Mesendoderm (in vitro differentiated cells): ENCODE data around the gene COL8A2.
A peak's percentile ranks its signal among the peaks of the same experiment; 100 is the strongest.

Source experiments
- DNase-seq: peaks from one replicate; pipeline ENCODE4 v3.0.0; 2013
- H2AK5ac ChIP-seq: 2 replicates; pipeline ENCODE4 v1.6.1; 2013; ENCODE audit warnings: low read length, inconsistent platforms
- H2BK120ac ChIP-seq: 2 replicates; pipeline ENCODE4 v1.6.1; 2013; ENCODE audit warnings: low read depth, mild to moderate bottlenecking, low read length, moderate library complexity, mixed read lengths
- H2BK15ac ChIP-seq: replicated peaks from 2 replicates; pipeline ENCODE4 v1.6.1; 2013; ENCODE audit warnings: low read depth, mild to moderate bottlenecking, moderate library complexity
- H2BK5ac ChIP-seq: 2 replicates; pipeline ENCODE4 v1.6.1; 2013; ENCODE audit warnings: low read length, inconsistent platforms
- H3K18ac ChIP-seq: 2 replicates; pipeline ENCODE4 v1.6.1; 2013; ENCODE audit warnings: mild to moderate bottlenecking, low read length, mixed read lengths
- H3K23ac ChIP-seq: one replicate; pipeline ENCODE4 v1.6.1; 2013; ENCODE audit warnings: low read length
- H3K27ac ChIP-seq: 2 replicates; pipeline ENCODE4 v1.5.1; 2013; ENCODE audit warnings: low read depth, mild to moderate bottlenecking, inconsistent platforms, low read length, moderate library complexity
- H3K27me3 ChIP-seq: 2 replicates; pipeline ENCODE4 v1.6.1; 2013; ENCODE audit warnings: low read length, control low read depth, mild to moderate bottlenecking, inconsistent platforms; ENCODE audit not compliant: insufficient read depth, poor library complexity
- H3K36me3 ChIP-seq: 2 replicates; pipeline ENCODE4 v1.6.1; 2013; ENCODE audit warnings: low read length, inconsistent platforms; ENCODE audit not compliant: control insufficient read depth, insufficient read depth
- H3K4ac ChIP-seq: one replicate; pipeline ENCODE4 v1.6.1; 2013; ENCODE audit warnings: low read depth, mild to moderate bottlenecking, low read length, moderate library complexity
- H3K4me1 ChIP-seq: 2 replicates; pipeline ENCODE4 v1.6.1; 2013; ENCODE audit warnings: low read depth, low read length, inconsistent platforms; ENCODE audit not compliant: control insufficient read depth
- H3K4me2 ChIP-seq: 2 replicates; pipeline ENCODE4 v1.6.1; 2013; ENCODE audit warnings: low read length
- H3K4me3 ChIP-seq: 2 replicates; pipeline ENCODE4 v1.5.1; 2013; ENCODE audit warnings: mild to moderate bottlenecking, low read length
- H3K56ac ChIP-seq: one replicate; pipeline ENCODE4 v1.6.1; 2013; ENCODE audit warnings: low read length
- H3K79me1 ChIP-seq: 2 replicates; pipeline ENCODE4 v1.6.1; 2013; ENCODE audit warnings: low read length, inconsistent platforms
- H3K79me2 ChIP-seq: 2 replicates; pipeline ENCODE4 v1.6.1; 2013; ENCODE audit warnings: mild to moderate bottlenecking, low read length; ENCODE audit not compliant: control insufficient read depth, insufficient read depth
- H3K9ac ChIP-seq: 2 replicates; pipeline ENCODE4 v1.6.1; 2013; ENCODE audit warnings: low read length, inconsistent platforms
- H4K5ac ChIP-seq: one replicate; pipeline ENCODE4 v1.6.1; 2013; ENCODE audit warnings: low read length
- H4K8ac ChIP-seq: one replicate; pipeline ENCODE4 v1.6.1; 2013; ENCODE audit warnings: low read depth, mild to moderate bottlenecking, control low read depth, low read length, moderate library complexity
- WGBS: extraction: QIAGEN DNeasy Blood & Tissue Kit; methylation state at CpG from one replicate; pipeline ENCODE4 v1.1.7; 2013; ENCODE audit warnings: low lambda C conversion rate, missing lambda C conversion rate; ENCODE audit not compliant: insufficient coverage; ENCODE audit errors: extremely low coverage; 5-methylcytosine and 5-hydroxymethylcytosine counted together

COL8A2 gene

GRCh38 chr1:36116901-36117300 is 8.1 kb downstream of the COL8A2 start:
- Histone ChIP-seq H2BK120ac (no peak overlapping the region), H3K4me1 (no peaks in the 10 kb centered on the region), H3K18ac (no peak overlapping the region), H4K5ac (no peak overlapping the region), H2AK5ac (no peak overlapping the region), H3K4ac (no peak overlapping the region), H2BK15ac (no peak overlapping the region), H3K36me3 (no peaks in the 10 kb centered on the region), H3K9ac (no peak overlapping the region), H3K79me2 (no peaks in the 10 kb centered on the region), H2BK5ac (no peak overlapping the region), H3K27ac (no peak overlapping the region), H3K27me3 (no peaks in the 10 kb centered on the region), H4K8ac (no peak overlapping the region), H3K56ac (peak overlapping the region; percentile 3), H3K79me1 (no peaks in the 10 kb centered on the region), H3K23ac (no peak overlapping the region), H3K4me2 (no peak overlapping the region), H3K4me3 (no peak overlapping the region)
- no CpG with 5 or more reads among the region's 5 CpGs for WGBS
- no peak for DNase-seq

- no peak overlapping the region for H2BK120ac ChIP-seq
- no peak overlapping the region for H2BK5ac ChIP-seq
- no peak for DNase-seq
- no peak overlapping the region for H3K56ac ChIP-seq
- no peak overlapping the region for H3K23ac ChIP-seq
- H3K4me3 ChIP-seq = no peak overlapping the region
- WGBS = no CpG with 5 or more reads among the region's 5 CpGs
- H4K8ac ChIP-seq = no peak overlapping the region
- H3K18ac ChIP-seq = no peak overlapping the region
- H3K9ac ChIP-seq = no peak overlapping the region
- H3K4me1 ChIP-seq = no peaks in the 10 kb centered on the region
- H4K5ac ChIP-seq = no peak overlapping the region
- H2BK15ac ChIP-seq = no peak overlapping the region
- H3K27ac ChIP-seq = no peak overlapping the region
- H2AK5ac ChIP-seq = no peak overlapping the region
- H3K4ac ChIP-seq = no peak overlapping the region
- no peaks in the 10 kb centered on the region for H3K79me2 ChIP-seq
- no peaks in the 10 kb centered on the region for H3K27me3 ChIP-seq
- no peaks in the 10 kb centered on the region for H3K36me3 ChIP-seq
- H3K79me1 ChIP-seq = no peaks in the 10 kb centered on the region
- no peak overlapping the region for H3K4me2 ChIP-seq
Observed at GRCh38 chr1:36115931-36116330, 9.1 kb downstream of the COL8A2 start.

GRCh38 chr1:36115200-36115669 is 9.8 kb downstream of the COL8A2 start:
- H3K36me3 ChIP-seq = no peaks in the 10 kb centered on the region
- H3K4me3 ChIP-seq = no peak overlapping the region
- no peak for DNase-seq
- no peak overlapping the region for H2BK5ac ChIP-seq
- H3K27ac ChIP-seq = no peak overlapping the region
- no peaks in the 10 kb centered on the region for H3K79me1 ChIP-seq
- H4K8ac ChIP-seq = no peak overlapping the region
- H3K27me3 ChIP-seq = no peaks in the 10 kb centered on the region
- no peaks in the 10 kb centered on the region for H3K79me2 ChIP-seq
- H2AK5ac ChIP-seq = no peak overlapping the region
- no peak overlapping the region for H3K9ac ChIP-seq
- peak overlapping the region; percentile 15 for H3K56ac ChIP-seq
- no peak overlapping the region for H3K4ac ChIP-seq
- H4K5ac ChIP-seq = no peak overlapping the region
- H3K23ac ChIP-seq = no peak overlapping the region
- H3K4me1 ChIP-seq = no peaks in the 10 kb centered on the region
- H3K18ac ChIP-seq = no peak overlapping the region
- H2BK120ac ChIP-seq = no peak overlapping the region
- no peak overlapping the region for H2BK15ac ChIP-seq
- no CpG with 5 or more reads among the region's 18 CpGs for WGBS
- H3K4me2 ChIP-seq = no peak overlapping the region

GRCh38 chr1:36114371-36114770 is 10.7 kb downstream of the COL8A2 start:
- no peak overlapping the region for H3K23ac ChIP-seq
- no peak overlapping the region for H4K5ac ChIP-seq
- H3K18ac ChIP-seq = no peak overlapping the region
- no peaks in the 10 kb centered on the region for H3K27me3 ChIP-seq
- H3K79me2 ChIP-seq = no peaks in the 10 kb centered on the region
- no peak overlapping the region for H3K4me2 ChIP-seq
- DNase-seq = no peak
- no peaks in the 10 kb centered on the region for H3K79me1 ChIP-seq
- H3K56ac ChIP-seq = no peak overlapping the region
- no peak overlapping the region for H2BK5ac ChIP-seq
- no peaks in the 10 kb centered on the region for H3K4me1 ChIP-seq
- H3K36me3 ChIP-seq = no peaks in the 10 kb centered on the region
- no peak overlapping the region for H2AK5ac ChIP-seq
- no peak overlapping the region for H2BK15ac ChIP-seq
- H3K9ac ChIP-seq = no peak overlapping the region
- no peak overlapping the region for H3K27ac ChIP-seq
- no peak overlapping the region for H3K4me3 ChIP-seq
- no CpG with 5 or more reads among the region's 5 CpGs for WGBS
- no peak overlapping the region for H3K4ac ChIP-seq
- no peak overlapping the region for H2BK120ac ChIP-seq
- no peak overlapping the region for H4K8ac ChIP-seq

GRCh38 chr1:36112823-36113222 is 12.2 kb downstream of the COL8A2 start:
- Histone ChIP-seq H3K27ac (no peak overlapping the region), H4K8ac (no peak overlapping the region)

GRCh38 chr1:36111151-36111550 is 13.9 kb downstream of the COL8A2 start:
- H3K56ac ChIP-seq = no peak overlapping the region
- H2AK5ac ChIP-seq = no peak overlapping the region
- H3K27me3 ChIP-seq = no peaks in the 10 kb centered on the region
- no peak overlapping the region for H3K23ac ChIP-seq
- no peak overlapping the region for H3K27ac ChIP-seq
- H3K4me1 ChIP-seq = no peaks in the 10 kb centered on the region
- DNase-seq = no peak
- H2BK15ac ChIP-seq = no peak overlapping the region
- no peak overlapping the region for H2BK5ac ChIP-seq
- H3K18ac ChIP-seq = no peak overlapping the region
- H3K4me3 ChIP-seq = no peak overlapping the region
- H4K8ac ChIP-seq = no peak overlapping the region
- H2BK120ac ChIP-seq = no peak overlapping the region
- no peaks in the 10 kb centered on the region for H3K79me1 ChIP-seq
- no peak overlapping the region for H3K4me2 ChIP-seq
- H3K9ac ChIP-seq = no peak overlapping the region
- no peaks in the 10 kb centered on the region for H3K79me2 ChIP-seq
- H4K5ac ChIP-seq = no peak overlapping the region
- no peaks in the 10 kb centered on the region for H3K36me3 ChIP-seq
- WGBS = no CpG with 5 or more reads among the region's 4 CpGs
- H3K4ac ChIP-seq = no peak overlapping the region

More at GRCh38 chr1:36112823-36113222, 12.2 kb downstream of the COL8A2 start:
- no CpG with 5 or more reads among the region's 9 CpGs for WGBS
- H3K23ac ChIP-seq = no peak overlapping the region
- no peak overlapping the region for H2BK120ac ChIP-seq
- H3K27me3 ChIP-seq = no peaks in the 10 kb centered on the region
- H4K5ac ChIP-seq = no peak overlapping the region
- H2BK5ac ChIP-seq = no peak overlapping the region
- no peak overlapping the region for H3K56ac ChIP-seq
- no peak overlapping the region for H3K9ac ChIP-seq
- H2AK5ac ChIP-seq = no peak overlapping the region
- H3K18ac ChIP-seq = no peak overlapping the region
- no peaks in the 10 kb centered on the region for H3K79me1 ChIP-seq
- no peaks in the 10 kb centered on the region for H3K36me3 ChIP-seq
- DNase-seq = no peak
- no peak overlapping the region for H3K4me3 ChIP-seq
- H2BK15ac ChIP-seq = no peak overlapping the region
- H3K4ac ChIP-seq = no peak overlapping the region
- no peak overlapping the region for H3K4me2 ChIP-seq
- no peaks in the 10 kb centered on the region for H3K4me1 ChIP-seq
- H3K79me2 ChIP-seq = no peaks in the 10 kb centered on the region
